SK-N-MC (cell line): ENCODE measurements around the gene TOPORS.
A peak's percentile ranks its signal among the peaks of the same experiment; 100 is the strongest.

ENCODE experiments used
- DNase-seq: peaks from one replicate; pipeline ENCODE4 v3.0.0-alpha.2; 2011; ENCODE audit warnings: low read depth, low spot score
- H3K27ac ChIP-seq: fragments of 200-600 bp; sonication (generic); 2 replicates; pipeline ENCODE4 v1.5.1; 2016; ENCODE audit warnings: mixed run types
- H3K36me3 ChIP-seq: fragments of 200-600 bp; sonication (generic); 2 replicates; pipeline ENCODE4 v1.6.1; 2017; ENCODE audit warnings: antibody characterized with exemption, low read length, mixed read lengths; ENCODE audit not compliant: insufficient read depth
- H3K4me3 ChIP-seq: fragments of 200-600 bp; sonication (generic); 2 replicates; pipeline ENCODE4 v1.5.1; 2016
- H3K9ac ChIP-seq: fragments of 200-600 bp; sonication (generic); 2 replicates; pipeline ENCODE4 v1.8.0; 2017; ENCODE audit warnings: mixed run types, mixed read lengths; ENCODE audit not compliant: insufficient read length
- H3K9me3 ChIP-seq: fragments of 200-600 bp; sonication (generic); 2 replicates; pipeline ENCODE4 v1.6.1; 2017; ENCODE audit warnings: low read depth, mild to moderate bottlenecking, antibody characterized with exemption, low read length, moderate library complexity, mixed read lengths
- EZH2 ChIP-seq: fragments of 200-600 bp; sonication (generic); IDR thresholded peaks from one replicate; pipeline ENCODE4 v1.6.1; 2017; ENCODE audit warnings: antibody characterized with exemption
- FOXP2 ChIP-seq: optimal IDR thresholded peaks from 2 replicates; pipeline ENCODE3; 2011; ENCODE audit warnings: mild to moderate bottlenecking, moderate library complexity; ENCODE audit not compliant: insufficient read depth; ENCODE audit errors: extremely low read length, control extremely low read depth
- POLR2AphosphoS5 ChIP-seq: IDR thresholded peaks from 2 replicates; pipeline ENCODE4 v1.6.1; 2012; ENCODE audit warnings: mild to moderate bottlenecking, low read depth, low read length, borderline replicate concordance

Gene TOPORS

GRCh38 chr9:32584784-32585183 lies 32.4 kb upstream of the TOPORS start:
- H3K9me3 ChIP-seq = no peaks in the 10 kb centered on the region
- no peak overlapping the region for H3K4me3 ChIP-seq
- no peak overlapping the region for H3K27ac ChIP-seq
- DNase-seq = no peak
- no peak for TF ChIP-seq FOXP2
- TF ChIP-seq EZH2 = no peak
- TF ChIP-seq POLR2AphosphoS5 = no peak
- H3K9ac ChIP-seq = no peak overlapping the region
- H3K36me3 ChIP-seq = no peaks in the 10 kb centered on the region

- no peaks in the 10 kb centered on the region for H3K9me3 ChIP-seq
- DNase-seq = peak; percentile 74
- no peaks in the 10 kb centered on the region for H3K36me3 ChIP-seq
- TF ChIP-seq EZH2 = no peak
- no peak for TF ChIP-seq POLR2AphosphoS5
- no peak for TF ChIP-seq FOXP2
- no peak overlapping the region for H3K4me3 ChIP-seq
- H3K9ac ChIP-seq = no peak overlapping the region
- no peak overlapping the region for H3K27ac ChIP-seq
Observed at GRCh38 chr9:32581512-32582143, 29.2 kb upstream of the TOPORS start.

DNA sequence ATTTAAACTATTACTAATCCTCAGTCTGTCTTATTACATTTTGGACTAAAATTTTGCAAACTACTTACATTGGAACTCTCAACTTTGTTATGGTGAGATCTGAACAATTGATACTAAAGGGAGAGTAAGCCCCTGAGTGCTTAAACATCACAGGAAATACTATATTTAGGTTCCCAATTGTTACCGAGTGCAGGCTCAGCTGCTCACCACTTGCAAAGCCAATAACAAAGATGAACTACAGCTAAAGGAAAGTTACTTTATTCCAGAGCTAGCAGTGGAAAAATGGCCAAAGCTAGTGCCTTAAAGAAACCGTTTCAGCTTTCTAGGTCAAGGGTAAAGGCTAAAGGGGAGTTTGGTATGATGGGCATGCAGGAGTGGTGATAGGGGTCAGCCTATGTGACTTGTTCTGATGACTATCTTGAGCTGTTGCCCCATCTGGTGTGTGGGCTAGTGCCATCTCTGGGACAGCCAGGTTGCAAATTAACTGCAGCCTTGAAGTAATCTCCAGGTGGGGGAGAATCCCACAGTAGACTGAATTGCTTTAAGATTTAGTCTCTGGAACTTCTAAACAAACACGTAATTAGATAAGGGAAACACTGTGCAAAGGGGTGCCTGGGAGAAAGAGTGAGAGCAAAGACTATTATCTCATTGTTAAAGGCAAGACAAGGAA lies 28.4 kb upstream of the TOPORS start:
- Histone ChIP-seq H3K27ac (no peak overlapping the region), H3K36me3 (no peaks in the 10 kb centered on the region), H3K9me3 (no peaks in the 10 kb centered on the region), H3K9ac (no peak overlapping the region), H3K4me3 (no peak overlapping the region)
- TF ChIP-seq EZH2 = no peak
- no peak for TF ChIP-seq POLR2AphosphoS5
- TF ChIP-seq FOXP2 = no peak
- DNase-seq = no peak

DNA sequence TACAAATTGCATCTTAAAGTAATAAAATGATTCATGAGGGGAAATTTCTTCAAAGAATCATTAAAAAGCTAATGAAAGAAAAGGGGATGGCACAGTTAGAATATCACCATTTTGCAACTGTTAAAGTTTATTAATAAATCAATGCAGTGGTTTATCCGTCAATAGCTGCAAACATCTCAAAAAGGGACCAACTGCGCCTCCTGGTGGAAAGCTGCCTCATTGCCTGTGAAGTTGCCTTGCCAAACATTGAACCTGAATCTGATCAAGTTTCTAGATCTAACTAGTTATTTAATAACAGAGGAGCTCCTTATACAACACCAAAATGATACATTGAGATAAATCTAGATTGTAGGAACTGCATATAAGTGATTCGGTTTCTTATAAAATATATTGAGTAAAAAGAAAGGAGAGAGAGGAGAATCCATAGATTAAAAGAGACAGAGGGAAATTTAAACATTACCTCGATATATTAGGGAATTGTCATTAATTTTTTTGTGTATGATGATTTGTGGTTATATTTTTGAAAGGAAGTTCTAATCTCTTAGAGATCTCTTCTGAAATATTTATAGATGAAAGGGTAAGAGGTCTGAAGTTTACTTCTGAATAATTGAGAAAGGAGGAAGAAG lies 27.4 kb upstream of the TOPORS start:
- H3K9me3 ChIP-seq = no peaks in the 10 kb centered on the region
- no peak overlapping the region for H3K27ac ChIP-seq
- no peaks in the 10 kb centered on the region for H3K36me3 ChIP-seq
- no peak for TF ChIP-seq POLR2AphosphoS5
- TF ChIP-seq EZH2 = no peak
- no peak for TF ChIP-seq FOXP2
- H3K4me3 ChIP-seq = no peak overlapping the region
- H3K9ac ChIP-seq = no peak overlapping the region
- DNase-seq = peak; percentile 57

GRCh38 chr9:32578976-32579375 lies 26.6 kb upstream of the TOPORS start:
- Histone ChIP-seq H3K36me3 (no peaks in the 10 kb centered on the region), H3K9ac (no peak overlapping the region), H3K27ac (no peak overlapping the region), H3K9me3 (no peaks in the 10 kb centered on the region), H3K4me3 (no peak overlapping the region)
- no peak for TF ChIP-seq POLR2AphosphoS5
- no peak for TF ChIP-seq EZH2
- no peak for TF ChIP-seq FOXP2
- no peak for DNase-seq

DNA sequence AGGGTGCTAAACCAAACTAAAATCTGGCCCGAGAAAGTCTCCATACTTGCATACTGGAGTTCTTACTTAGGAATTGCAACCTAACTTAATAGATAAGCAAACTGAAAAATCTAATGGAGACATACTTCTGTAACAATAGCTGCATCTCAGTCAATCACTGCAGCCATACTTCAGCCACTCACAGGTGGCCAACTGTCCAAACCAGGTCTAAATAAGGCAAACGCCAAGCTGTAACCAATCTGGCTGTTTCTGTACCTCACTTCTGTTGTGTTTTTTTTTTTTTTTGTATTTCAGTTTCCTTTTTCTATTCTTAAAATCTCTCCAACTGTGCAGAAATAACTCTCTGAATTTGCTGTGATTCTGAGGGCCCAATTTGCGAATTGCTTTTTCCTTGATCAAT lies 24.9 kb upstream of the TOPORS start:
- no peak overlapping the region for H3K27ac ChIP-seq
- no peak overlapping the region for H3K9ac ChIP-seq
- TF ChIP-seq FOXP2 = no peak
- no peak for TF ChIP-seq POLR2AphosphoS5
- no peak for TF ChIP-seq EZH2
- no peak overlapping the region for H3K4me3 ChIP-seq
- DNase-seq = no peak
- H3K36me3 ChIP-seq = no peaks in the 10 kb centered on the region
- no peaks in the 10 kb centered on the region for H3K9me3 ChIP-seq

- no peak overlapping the region for H3K4me3 ChIP-seq
- no peak overlapping the region for H3K9ac ChIP-seq
- no peak overlapping the region for H3K27ac ChIP-seq
- no peaks in the 10 kb centered on the region for H3K9me3 ChIP-seq
- DNase-seq = no peak
- TF ChIP-seq FOXP2 (no peak), EZH2 (no peak), POLR2AphosphoS5 (no peak)
- peaks cover 11% of the 10 kb centered on the region; the same call in 1 of the 2 replicates for H3K36me3 ChIP-seq
Observed at GRCh38 chr9:32574858-32575257, 22.5 kb upstream of the TOPORS start.

GRCh38 chr9:32573821-32574220 lies 21.4 kb upstream of the TOPORS start:
- DNase-seq = no peak
- TF ChIP-seq EZH2 (no peak), POLR2AphosphoS5 (no peak), FOXP2 (no peak)
- Histone ChIP-seq H3K27ac (no peak overlapping the region), H3K9ac (peak overlapping the region; percentile 90), H3K4me3 (peak overlapping the region; percentile 94), H3K9me3 (no peaks in the 10 kb centered on the region), H3K36me3 (peaks cover 13% of the 10 kb centered on the region; the same call in 1 of the 2 replicates)

GRCh38 chr9:32572900-32573523 lies 20.6 kb upstream of the TOPORS start, which contains the start of gene NDUFB6:
TSS of gene NDUFB6 (minus strand) at chr9:32573159. CDS start at chr9:32573060, 99 bp downstream.
- peak; percentile 70 for DNase-seq

More at GRCh38 chr9:32572900-32573523, 20.6 kb upstream of the TOPORS start, which contains the start of gene NDUFB6:
- no peak for TF ChIP-seq FOXP2
- TF ChIP-seq POLR2AphosphoS5 = peak; percentile 91
- peak within 1 kb of the TSS; percentile 75 for H3K27ac ChIP-seq
- peaks cover 17% of the 10 kb centered on the region for H3K36me3 ChIP-seq
- H3K4me3 ChIP-seq = peak within 1 kb of the TSS; percentile 94
- H3K9me3 ChIP-seq = no peaks in the 10 kb centered on the region
- peak within 1 kb of the TSS; percentile 90 for H3K9ac ChIP-seq
